ENCODE measurements around the gene C5orf15.

- no peak for TF ChIP-seq CTCF (IDR thresholded peaks at IDR 0.05)
- TF ChIP-seq POLR2AphosphoS5 (IDR thresholded peaks at IDR 0.05; ENCODE audit: low read depth, low read length) = no peak
- no peak for TF ChIP-seq SIN3A (IDR thresholded peaks at IDR 0.05; ENCODE audit: borderline replicate concordance, insufficient read depth, low read depth, low read length)
Observed at GRCh38 chr5:133947431-133947841, 21.0 kb downstream of the C5orf15 start.
